AG09319 (cell line): ENCODE measurements around the gene GRAMD2A.

ENCODE experiments used
- DNase-seq: peaks from one replicate; pipeline ENCODE4 v3.0.0-alpha.2; 2010; ENCODE audit warnings: low read depth; ENCODE audit errors: extremely low read depth
- CTCF ChIP-seq: IDR thresholded peaks from 2 replicates; pipeline ENCODE4 v1.5.1; 2011; ENCODE audit warnings: low read depth, mild to moderate bottlenecking, inconsistent platforms, low read length, moderate library complexity

The GRAMD2A gene

GRCh38 chr15:72197460-72198355 is at the start of gene GRAMD2A:
Gene GRAMD2A (minus strand): TSS chr15:72197787.
- DNase-seq = no peak
- TF ChIP-seq CTCF = no peak

DNA sequence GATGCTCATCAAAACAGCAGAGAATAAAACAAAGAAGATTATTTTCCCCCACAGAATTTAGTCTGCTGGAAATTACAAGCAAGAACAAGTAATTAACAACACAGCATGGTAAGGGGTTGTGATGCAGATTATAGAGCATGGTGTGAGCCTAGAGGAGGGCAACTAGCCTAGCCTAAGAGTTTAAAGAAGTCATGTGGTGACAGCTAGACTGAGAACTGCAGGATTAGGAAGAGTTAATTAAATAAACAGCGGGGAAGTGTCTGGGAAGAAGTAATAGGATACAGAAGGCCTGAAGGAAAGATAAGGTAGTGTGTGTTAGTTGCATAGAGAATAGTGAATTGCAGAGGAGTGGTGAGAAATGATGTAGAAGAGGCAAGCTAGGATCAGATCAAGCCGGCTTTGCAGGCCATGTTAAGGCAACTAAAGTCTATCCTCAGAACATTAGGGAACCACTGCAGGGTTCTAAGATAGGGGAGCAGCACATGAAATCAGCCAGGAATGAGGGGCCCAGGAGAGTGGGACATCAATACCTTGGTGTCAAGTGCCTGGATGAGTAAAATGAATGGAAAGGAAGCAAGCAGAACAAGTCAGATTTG is 45.3 kb upstream of the GRAMD2A start:
- DNase-seq = no peak
- TF ChIP-seq CTCF = no peak

DNA sequence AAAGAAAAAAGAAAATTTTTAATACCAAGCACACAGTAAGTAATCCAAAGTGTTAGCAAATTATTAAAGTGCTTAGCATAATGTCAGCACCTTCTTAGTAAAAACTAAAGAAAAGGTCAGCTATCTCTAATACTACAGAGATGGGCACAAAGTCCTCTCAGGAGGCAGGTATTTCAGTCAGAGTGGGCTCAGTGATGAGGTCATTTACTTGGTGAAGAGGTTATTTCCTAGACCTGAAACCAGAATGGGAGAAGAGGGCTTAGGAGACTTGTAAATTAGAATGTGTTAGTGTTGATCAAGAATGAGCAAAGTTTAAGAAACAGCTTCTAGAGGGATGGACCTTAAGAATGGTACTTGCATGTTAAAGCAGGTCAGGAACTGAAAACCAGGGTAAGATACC is 42.1 kb upstream of the GRAMD2A start:
- no peak for TF ChIP-seq CTCF

GRCh38 chr15:72238586-72238985 is 41.0 kb upstream of the GRAMD2A start:
- no peak for TF ChIP-seq CTCF

More for the DNA sequence above, 42.1 kb upstream of the GRAMD2A start:
- DNase-seq = no peak

GRCh38 chr15:72237853-72238224 is 40.3 kb upstream of the GRAMD2A start:
- no peak for TF ChIP-seq CTCF

More at GRCh38 chr15:72238586-72238985, 41.0 kb upstream of the GRAMD2A start:
- no peak for DNase-seq

DNA sequence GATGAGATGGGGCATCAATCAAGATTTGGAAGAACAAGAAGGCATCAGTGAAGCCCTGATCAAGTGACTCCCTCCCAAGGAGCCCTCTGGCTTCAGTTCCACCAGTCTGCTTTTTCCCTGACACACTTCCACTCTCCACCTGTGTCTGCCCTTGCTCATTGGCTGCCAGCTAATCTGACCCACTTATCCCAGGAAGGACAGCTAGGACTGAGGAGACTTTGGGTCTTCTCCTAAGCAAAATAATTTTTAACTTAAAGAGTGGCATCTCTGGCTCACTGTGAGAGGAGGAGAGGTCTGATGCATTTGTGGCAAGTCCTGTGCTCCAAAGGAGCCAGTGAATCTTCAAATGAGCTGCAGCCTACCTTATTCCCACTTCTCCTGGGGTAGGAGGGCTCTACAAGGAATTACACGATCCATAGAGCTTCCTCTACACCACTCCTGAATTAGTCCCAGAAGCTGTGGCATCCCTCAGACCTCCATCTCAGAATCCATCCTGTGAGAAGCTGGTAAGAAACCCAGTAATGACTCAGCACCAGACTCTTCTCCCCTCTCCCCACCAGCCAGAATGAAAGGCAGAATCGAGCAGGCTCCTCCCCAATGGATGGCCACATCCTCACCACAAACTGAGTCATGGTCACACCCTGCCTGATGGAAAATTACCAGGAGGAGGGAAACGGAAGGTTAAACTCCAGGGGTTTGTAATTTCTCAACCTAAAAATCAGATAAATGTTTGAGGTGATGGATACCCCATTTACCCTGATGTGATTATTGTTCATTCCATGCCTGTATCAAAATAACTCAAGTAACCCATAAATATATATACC is 39.7 kb upstream of the GRAMD2A start:
- TF ChIP-seq CTCF = no peak
- peak; percentile 92 for DNase-seq

More at GRCh38 chr15:72237853-72238224, 40.3 kb upstream of the GRAMD2A start:
- no peak for DNase-seq
